Activated CD4-positive, alpha-beta T cell treated with anti-CD3 and anti-CD28 coated beads, Interleukin-2, amount 50 U/mL, for 16 hours (primary cell): ENCODE measurements around the gene LEF1.

Experiments
- DNase-seq: peaks from one replicate; pipeline ENCODE4 v3.0.0-alpha.2; 2020

Gene LEF1

DNA sequence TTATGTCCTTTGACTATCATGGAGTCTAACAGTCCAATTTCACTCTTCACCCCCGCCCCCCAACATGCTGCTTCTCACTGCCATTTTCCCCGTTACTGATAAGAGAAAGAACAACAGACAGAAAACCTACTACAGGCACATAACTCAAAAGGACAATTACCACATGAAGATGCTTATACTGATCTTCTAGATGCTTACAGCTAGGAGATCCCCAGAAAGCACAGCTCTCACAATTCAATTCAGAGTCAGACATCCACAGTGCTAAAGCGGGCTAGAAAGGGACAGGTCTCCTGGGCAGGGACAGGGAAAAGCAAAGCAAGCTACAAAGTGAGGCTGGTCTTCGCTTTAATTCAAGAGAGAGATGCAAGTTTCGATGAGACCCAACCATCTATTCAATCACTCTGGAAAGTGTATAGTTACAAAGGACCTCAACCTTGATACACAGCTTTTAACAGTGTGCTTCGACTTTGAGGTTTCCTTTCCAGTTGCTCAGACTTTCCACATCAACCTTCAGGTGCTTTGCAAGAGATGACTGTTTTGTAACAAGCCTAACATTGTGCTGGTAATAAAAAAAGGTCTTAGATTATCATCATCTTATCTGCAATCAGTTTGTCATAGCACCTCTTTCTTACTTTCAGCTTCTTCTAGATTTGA lies 60.9 kb downstream of the LEF1 start:
- peak; percentile 88 for DNase-seq

DNA sequence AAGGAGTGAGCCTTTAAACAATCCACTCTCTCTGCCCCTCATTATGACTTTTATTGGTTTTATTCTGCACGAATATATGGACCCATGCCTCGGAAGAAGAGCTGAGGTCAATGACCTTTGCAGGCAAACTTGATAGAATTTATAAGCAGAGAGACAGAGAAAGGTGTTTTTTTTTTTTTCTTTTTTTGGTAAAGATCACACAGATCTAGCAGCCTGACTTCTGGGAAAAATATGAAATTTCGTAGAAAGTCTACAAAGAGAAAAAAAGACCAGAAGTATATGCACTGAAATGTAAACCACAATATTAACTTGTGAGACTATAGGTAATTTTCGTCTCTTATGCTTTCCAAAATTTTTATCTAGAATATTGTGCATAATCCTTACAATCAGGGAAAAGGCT lies 61.6 kb downstream of the LEF1 start:
- DNase-seq, result no peak

DNA sequence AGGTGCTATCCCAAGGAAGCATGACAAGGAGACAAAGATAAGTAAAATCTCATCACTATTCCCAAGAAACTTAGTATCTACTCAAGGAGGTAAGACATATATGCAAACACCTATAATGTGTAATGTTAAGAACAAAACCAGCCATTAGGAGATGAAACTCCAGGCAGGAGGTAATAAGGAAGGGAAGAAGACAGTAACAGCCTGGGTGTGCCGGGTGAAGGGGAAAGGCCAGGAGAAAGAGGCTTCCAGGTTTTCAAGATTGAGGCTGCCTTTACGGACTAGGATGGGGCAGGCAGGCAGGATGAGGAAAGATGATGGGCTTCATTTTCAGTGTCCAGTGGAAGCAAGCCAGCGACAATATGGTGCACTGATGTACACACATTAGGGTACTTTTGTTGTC lies 62.5 kb downstream of the LEF1 start:
- DNase-seq, result no peak

DNA sequence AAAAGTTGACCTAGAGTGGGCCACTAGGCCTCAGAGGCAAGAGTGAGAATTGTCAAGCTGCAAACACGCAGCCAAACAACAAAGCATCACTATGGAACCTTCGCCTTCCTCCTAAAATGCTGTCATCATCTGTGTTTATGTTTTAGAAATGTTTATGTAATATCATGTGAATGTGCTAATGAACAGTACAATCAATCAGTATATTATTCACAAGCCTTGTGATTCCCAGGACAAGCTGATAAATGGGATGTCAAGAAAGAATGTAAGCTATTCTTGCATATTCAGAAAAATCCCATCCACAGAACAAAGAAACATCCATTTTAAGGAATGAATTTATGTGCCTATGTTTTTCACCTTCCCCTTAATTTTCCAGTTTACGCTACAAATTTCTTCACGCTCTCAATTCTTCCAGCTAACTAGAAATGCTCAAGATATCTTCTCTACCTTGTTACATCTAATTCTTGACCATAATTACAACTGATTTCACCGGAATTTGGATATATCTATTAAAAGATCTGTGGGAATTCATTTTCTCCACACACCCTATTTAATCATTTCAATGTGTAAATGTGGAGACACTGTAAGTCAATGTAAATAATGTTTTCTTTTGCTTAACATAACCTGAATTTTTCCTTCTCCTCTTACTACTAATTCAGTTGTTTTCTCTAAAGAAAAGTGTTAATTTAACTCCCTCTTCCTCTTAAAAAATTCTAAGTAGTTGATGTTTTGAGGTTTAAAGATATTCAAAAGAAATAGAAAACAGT lies 65.5 kb downstream of the LEF1 start:
- no peak for DNase-seq

DNA sequence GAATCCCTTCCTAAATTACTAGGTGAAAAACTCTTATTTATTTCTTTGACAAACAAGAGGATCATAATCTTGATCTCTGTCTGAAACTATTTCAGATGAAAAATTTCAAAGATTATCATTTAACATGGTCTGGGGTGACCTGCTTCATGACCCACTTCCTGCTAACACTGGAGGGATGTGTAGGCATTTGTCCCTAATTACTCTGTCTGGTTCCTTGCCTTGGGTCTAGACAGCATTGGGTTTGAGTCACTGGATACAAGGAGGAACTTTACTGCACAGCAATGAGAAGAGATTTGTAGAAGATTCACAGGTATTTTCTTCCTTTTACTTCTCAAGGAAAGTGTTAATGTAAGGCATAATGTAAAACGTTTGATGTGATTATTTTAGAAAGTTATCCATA lies 67.9 kb downstream of the LEF1 start:
- no peak for DNase-seq

DNA sequence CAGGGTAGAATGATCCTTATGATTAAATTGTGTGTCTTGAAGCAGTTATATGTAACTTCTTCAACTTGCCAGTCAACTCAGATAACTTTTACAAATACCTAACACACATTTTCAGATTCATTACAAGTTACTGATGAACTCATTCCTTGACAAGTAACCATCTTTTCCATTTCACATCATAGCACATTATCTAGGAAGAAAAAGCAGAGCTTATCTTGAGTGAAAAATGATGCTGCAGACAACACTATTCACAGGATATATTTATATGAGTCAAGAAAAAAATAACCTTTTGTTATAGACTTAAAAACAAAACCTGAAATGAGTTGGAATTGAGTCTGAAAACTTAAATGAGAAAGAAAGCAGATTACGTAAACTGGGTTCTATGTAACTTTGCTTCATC lies 68.9 kb downstream of the LEF1 start:
- DNase-seq, result no peak

DNA sequence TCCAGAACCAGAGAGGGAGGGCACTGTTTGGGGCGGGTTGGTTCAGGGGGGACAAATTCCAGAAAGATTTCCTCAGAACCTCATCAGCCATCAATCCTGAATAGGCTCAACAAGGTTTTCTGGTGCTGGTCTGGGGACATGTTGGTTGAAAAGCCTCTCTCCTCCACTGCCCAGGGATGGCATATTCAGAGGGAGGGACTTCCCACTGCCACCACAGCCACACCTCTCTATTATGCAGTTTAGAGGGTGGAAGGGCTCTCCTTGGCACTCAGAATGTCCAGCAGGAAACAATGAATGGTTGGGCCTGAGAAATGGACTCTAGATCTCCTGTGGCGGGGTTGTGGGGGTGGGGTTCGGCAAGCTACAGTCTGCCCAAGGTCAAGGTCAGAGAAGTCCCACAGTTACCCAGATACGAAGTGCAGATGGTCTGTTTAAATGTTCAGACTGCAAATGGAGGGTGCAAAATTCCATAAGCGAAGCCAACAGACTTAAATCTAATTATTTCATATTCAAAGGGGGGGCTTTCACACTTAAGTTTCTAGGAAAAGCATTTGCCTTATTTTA lies 70.7 kb downstream of the LEF1 start:
- DNase-seq, result no peak

DNA sequence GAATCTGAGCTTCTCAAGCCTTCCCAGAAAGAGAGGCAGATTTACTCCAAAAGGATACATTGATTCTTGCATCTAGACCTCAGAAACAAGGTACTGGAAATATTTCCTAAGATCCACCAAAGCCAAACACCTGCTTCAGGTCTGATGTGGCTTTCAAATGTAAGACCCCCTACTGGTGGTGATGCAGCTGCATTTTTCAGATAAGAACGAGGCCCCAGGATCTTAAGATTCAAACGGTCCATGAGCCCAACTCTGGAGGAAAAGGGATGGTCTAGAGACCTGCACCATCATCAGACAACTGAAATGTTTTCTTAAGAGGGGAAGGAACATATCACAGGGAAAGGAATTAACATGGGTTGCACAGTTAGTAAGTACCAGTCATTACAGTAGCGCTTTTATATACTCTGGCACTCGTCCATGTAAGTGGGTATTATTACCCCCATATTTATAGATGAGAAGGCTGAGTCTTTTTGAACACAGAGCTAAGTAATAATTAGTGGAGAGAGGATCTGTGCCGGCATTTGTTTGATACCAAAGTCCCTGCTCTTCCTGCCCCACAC lies 73.7 kb downstream of the LEF1 start:
- no peak for DNase-seq

DNA sequence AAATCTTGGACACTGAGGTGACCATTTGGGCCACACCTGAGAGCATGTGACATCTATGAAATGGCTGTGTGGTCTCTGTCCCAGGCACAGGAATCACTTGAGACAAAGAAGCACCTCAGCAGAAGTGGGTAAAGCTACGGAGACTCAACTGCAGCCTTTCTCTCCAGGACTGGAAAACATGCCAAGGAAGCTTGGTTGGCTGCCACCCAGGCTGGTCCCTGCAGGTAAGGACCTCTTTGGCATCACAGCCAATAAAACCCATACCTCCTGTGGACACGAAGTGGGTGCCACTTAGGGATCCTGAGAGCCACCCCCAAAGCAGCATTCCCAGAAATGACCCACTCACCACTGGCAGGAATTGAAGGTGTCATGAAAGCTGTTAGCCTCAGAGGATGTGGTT lies 74.6 kb downstream of the LEF1 start:
- DNase-seq, result no peak

DNA sequence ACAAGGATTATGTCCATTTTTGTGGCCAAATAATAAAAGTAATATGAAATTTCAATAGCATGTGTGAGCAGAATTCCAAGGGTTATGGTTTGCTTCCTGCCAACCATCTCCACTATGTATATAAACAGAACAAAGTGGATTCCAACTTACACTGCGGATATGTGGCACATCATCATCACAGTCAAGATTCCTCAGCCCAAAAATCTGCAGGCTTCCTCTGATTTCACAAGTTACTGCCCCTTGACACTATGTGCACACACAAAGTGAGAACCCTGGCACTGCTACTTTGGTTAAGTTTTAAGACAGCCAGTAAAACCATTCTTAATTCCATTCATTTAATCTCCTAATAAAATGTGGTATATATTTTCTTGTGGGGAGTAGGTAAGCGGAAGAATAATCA lies 76.4 kb downstream of the LEF1 start:
- no peak for DNase-seq

DNA sequence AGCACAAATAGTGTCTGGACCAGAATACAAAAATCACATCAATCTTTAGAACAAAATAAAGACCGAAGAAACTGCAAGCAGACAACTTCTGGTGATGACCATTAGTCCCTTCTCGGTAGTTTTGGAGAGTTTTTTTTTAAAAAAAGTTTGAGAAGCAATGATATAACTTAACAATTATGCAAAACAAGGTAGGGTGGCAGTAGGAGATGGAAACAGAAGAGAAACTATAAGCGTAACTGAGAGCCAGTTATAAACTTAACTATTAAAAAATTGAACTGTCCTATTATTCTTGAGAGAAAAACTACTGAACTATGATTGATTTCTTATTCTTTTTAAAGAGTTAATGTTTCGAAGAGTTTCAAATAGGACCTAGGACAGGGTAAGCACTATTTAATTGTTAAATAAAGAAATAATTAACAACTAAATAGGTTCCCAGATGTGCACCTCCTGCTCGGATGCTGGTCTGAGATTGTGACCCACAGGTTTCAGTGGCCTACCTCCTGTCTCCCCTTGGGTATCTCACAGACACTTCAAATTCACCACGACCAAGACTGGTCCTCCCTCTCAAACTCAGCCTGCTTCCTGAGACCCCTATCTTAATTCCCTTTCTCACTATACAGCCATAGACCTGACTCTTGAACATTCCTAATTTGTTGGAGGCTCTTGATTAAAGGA lies 81.3 kb downstream of the LEF1 start:
- DNase-seq, result no peak

DNA sequence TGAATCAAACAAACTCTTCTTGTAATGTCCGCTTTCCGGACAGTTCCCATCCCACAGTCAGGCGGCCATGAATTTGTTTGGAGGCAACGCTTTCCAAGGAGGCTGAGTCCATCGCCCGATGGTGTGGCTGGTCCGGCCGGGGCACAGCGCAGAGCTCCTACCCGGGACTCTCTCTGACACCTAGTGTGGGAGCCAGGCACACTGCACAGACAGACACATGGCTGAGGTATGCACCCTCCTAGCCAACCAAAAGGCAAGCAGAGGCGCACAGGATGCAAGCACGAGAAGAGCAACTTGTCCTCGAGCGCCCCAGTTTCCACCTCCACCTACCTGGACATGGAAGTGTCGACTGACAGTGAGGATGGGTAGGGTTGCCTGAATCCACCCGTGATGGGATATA lies 87.5 kb downstream of the LEF1 start:
- DNase-seq, result no peak

DNA sequence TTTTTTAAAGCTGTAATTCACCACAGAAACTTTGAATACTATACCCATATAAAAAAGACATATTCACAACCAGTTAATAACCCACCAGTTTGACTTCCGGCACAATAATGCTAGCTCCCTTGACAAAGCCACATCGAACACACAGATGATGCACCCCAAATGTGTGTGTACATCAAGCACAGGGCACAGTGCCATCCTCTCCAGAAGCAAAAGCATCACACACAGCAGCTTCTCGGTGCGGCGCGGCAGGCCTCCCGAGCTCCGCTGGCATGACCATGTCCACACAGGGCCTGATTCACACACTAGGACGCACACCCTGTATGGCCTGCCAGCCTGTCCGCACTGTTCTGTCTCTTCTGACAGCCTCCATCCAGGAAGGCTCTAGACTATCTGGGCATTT lies 88.0 kb downstream of the LEF1 start:
- DNase-seq, result peak; percentile 12

DNA sequence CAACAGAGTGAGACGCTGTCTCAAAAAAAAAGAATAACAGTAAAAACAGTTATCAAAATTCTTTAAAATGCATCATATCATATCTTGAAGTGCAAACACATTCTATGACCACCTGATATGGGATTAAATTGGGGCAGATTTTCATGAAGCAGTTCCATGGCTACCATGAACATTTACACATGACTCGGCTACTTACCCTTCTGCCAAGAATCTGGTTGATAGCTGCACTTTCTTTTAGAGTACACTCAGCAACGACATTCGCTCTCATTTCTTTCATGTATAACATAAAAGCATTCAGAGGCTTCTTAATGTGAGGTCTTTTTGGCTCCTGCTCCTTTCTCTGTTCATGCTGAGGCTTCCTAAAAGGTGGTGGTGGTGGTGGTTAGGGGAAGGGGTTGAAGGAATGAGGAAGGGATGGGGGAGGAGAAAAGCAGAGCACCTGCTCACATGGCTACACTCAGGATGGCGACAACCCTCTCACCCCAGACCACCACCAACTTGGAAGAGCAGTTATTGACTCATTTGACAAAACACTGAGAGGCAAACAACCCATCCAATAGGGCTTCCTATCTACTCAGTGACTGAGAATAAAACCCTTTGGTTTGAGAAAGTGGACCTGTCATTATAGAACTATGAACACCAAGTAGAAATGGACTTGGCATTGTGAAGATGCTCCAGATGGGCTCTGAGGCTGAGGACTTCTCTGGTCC lies 90.6 kb downstream of the LEF1 start:
- no peak for DNase-seq

DNA sequence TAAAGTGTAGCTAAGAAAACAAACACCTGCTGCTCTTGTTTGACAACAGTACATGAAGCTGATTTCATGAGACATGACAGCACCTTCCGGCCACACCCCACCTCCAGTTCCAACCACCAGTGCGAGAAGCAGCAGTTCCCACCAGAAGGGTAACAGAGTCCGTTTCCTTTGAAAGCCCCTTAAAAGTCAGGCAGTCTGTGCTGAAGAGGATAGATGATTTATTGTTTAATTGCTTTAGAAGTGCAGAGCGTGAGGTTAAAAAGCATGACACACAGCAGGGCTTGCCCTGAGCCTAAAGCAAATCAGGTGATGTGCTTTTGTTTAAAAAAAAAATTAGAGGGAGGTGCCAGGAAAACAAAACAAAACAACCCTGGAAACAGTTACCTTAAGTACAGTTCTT lies 96.4 kb downstream of the LEF1 start:
- peak; percentile 27 for DNase-seq

DNA sequence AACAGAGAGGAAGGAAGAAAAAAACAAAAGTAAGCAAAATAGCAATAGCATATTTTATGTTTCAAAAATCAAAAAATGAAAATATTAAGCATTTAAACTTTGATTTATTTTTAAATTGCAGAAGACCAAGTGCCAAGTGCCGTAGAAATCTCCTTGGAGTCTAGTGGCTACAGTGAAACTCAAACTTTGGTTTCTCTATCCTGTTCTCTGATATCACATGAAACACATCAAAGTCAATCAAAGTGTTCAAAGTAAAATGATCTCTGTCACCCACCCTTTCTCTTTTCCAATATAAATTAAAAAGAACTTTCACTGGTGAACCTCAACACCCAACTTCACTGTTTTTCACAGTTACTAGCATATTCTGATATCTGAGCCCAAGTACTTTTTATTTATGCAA lies 98.0 kb downstream of the LEF1 start:
- DNase-seq, result no peak

DNA sequence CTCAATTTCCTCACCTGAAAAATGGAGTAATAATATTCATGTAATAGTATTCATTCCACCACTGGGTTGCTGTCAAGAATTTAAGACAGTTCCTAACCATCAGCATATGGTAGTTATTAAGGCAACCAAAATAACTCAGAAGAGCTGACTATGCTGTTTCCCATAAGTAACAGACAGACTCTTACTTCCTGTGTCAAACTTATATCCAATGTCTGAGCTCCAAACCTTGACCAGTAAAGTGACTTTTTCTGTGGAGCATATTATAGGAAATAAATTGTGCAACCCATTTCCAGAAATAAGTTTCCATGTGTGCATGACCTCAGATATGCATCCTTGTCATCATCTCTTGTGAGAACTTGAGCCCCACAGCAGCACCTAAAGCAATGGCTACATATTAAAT lies 100.3 kb downstream of the LEF1 start:
- DNase-seq, result no peak

DNA sequence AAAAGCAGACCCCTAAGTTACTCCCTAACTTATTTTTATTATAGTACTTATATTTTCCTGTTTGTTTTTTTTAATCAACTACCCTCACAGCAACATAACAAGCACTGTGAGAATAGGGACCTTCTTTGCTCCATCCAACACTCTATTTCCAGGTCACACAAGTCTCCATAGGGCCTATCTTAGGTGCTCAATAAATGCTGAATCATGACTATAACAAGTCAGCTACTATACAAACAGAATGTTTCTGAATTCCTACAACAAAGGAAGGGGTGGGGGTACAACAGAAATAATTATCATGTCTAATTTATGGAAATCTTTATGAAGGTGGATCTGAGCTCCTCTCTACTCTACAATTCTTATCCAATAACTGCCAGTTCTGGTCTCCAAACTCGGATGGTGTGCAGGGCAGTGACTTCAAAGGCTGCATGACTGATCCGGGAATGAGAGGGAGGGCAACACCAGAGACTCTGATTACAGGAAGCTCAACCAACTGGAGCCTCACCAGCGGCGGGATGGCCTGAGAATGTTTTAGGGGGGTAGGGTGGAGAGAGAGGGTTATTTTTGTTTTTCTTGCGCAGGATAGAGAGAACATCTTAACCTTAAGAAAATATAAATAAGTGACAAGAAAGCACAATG lies 107.9 kb downstream of the LEF1 start:
- no peak for DNase-seq

DNA sequence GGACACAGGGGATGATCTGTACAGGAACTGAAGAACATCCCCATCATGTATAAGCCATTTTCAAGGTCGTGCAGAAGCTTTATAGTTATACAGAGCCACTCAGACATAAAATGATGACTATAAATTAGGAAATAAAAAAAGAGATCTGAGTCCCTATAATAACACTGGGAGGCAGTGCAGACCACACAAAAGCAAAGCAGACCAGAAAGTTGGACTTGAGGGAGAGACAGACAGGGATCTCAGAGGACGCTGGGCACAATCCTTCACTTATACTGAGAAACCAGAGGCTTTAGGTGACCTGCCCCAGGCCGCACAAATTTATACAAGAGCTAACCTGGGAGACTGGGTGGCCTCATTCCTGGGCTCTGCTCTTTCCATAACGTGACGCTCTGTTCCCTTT lies 108.6 kb downstream of the LEF1 start:
- no peak for DNase-seq

DNA sequence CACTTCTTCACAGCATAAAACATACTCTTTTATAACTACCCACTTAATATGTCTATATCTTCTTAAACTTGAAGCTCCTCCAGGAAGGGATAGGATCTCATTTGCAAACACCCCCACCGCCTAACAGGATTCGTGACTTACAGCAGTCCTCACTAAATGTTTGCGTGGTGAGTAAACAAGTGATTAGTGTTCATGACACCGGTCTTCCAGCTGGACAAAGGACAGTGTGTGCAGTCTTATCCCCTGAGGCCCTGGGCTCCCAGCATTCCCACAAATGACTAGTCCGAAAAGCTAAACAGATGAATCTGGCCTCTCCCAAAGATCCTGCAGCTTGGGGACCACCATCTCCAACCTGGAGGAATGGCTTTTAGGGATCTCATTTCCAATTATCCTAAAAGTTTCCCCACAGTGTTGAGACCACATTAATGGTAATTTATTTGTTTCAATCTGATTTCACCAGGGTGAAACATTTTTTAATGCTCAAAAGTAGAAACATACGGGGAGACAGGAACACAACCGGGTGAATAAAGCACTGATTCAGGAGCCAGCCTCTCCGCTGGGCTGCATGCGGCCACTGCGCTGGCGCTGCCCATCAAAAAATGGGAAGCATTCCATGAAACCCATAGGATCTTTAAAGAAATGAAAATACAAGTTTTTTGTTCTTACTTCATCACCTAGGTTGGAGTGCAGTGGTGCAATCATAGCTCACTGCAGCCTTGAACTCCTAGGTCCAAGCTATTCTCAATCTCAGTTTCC lies 109.9 kb downstream of the LEF1 start:
- DNase-seq, result no peak

DNA sequence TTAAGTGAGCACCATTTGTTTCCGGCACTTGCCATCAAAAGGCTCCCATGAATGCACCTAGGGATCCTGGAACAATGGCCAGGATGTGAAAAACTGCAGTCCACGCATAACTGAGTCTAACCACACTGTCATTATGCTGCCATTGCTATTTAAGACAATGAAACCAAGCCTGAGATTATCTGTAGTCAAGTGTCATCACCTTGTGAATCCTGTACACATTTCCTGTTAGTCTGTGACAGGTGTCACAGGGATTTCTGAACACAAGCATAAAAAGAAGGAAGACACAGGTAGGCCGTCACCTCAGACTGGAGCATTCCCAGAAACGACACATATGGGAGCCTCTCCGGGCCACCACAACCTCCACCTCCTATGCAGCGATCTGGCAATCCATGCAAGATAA lies 112.3 kb downstream of the LEF1 start:
- no peak for DNase-seq

DNA sequence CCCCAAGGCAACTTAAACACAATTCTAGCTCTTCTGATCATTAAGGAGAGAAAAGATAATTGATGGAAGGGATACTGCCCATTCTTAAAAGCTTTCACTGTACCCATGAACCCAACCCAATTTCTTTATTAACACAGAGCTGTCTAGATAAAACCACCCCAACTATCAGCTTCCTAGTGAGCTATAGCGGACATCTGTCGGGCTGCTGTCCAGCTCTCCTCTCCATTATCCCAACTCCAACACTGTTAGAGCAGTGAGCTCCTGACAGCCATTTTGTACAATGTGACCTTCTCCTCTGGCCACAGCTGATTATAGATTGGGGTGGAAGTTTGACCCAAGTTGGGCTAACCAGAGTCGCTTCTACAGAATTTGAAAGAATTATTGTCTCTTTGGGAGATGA lies 112.9 kb downstream of the LEF1 start:
- no peak for DNase-seq
